GM12874 (cell line): ENCODE data around the gene SLC7A9.

Source experiments
- TF ChIP-seq, protein P1 (sequence below): IDR thresholded peaks from 2 replicates; pipeline ENCODE4 v1.5.1; 2011; ENCODE audit warnings: low read depth, mild to moderate bottlenecking, control low read depth, low read length, moderate library complexity; ENCODE audit not compliant: insufficient read depth

The SLC7A9 gene

DNA sequence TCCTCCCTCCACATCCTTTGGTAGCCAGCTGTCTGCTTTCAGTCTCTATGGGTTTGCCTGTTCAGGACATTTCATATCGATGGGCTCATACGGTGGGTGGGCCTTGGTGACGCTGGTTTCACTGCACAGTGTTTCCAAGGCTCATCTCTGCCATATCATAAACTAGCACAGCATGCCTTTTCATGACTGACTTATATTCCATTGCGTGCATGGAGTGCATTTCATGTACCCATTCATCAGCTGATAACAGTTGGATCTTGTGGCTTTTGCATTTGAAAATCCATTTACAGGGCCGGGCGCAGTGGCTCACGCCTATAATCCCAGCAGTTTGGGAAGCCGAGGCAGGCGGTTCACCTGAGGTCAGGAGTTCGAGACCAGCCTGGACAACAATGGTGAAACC, 80.1 kb downstream of the SLC7A9 start:
- TF ChIP-seq, protein P1, sequence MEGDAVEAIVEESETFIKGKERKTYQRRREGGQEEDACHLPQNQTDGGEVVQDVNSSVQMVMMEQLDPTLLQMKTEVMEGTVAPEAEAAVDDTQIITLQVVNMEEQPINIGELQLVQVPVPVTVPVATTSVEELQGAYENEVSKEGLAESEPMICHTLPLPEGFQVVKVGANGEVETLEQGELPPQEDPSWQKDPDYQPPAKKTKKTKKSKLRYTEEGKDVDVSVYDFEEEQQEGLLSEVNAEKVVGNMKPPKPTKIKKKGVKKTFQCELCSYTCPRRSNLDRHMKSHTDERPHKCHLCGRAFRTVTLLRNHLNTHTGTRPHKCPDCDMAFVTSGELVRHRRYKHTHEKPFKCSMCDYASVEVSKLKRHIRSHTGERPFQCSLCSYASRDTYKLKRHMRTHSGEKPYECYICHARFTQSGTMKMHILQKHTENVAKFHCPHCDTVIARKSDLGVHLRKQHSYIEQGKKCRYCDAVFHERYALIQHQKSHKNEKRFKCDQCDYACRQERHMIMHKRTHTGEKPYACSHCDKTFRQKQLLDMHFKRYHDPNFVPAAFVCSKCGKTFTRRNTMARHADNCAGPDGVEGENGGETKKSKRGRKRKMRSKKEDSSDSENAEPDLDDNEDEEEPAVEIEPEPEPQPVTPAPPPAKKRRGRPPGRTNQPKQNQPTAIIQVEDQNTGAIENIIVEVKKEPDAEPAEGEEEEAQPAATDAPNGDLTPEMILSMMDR = no peak

DNA sequence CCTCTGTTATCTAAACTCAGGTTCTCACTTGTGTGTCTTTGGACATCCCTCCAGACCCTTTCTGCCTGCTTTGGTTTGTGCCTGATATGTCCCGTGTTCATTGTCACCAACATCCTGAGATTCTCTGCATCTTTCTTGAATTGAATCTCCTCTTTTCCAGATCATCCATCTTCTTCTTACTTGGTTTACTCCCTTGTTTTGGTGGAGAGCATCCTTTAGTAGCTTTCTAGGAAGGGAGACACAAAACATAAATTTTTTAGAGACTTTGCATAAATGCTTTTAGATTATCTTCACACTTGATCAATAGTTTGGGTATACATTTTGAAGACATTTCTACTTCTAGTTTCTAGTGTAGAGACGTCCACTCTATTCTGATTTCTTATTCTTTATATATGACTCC, 88.3 kb downstream of the SLC7A9 start:
- TF ChIP-seq, protein P1 = no peak
